GM12891 (cell line): ENCODE measurements around the gene C5orf58.

Experiments used
- POLR2A ChIP-seq: IDR thresholded peaks from 2 replicates; pipeline ENCODE4 v1.6.1; 2011; ENCODE audit warnings: low read depth, low read length, control low read depth
- POLR2AphosphoS5 ChIP-seq: IDR thresholded peaks from 2 replicates; pipeline ENCODE4 v1.6.1; 2011; ENCODE audit warnings: low read depth, low read length, control low read depth
- POU2F2 ChIP-seq: IDR thresholded peaks from 2 replicates; pipeline ENCODE4 v1.6.1; 2011; ENCODE audit warnings: low read depth, mild to moderate bottlenecking, control low read depth, low read length, moderate library complexity
- TAF1 ChIP-seq: IDR thresholded peaks from 2 replicates; pipeline ENCODE4 v1.6.1; 2011; ENCODE audit warnings: low read depth, low read length, control low read depth

DNA sequence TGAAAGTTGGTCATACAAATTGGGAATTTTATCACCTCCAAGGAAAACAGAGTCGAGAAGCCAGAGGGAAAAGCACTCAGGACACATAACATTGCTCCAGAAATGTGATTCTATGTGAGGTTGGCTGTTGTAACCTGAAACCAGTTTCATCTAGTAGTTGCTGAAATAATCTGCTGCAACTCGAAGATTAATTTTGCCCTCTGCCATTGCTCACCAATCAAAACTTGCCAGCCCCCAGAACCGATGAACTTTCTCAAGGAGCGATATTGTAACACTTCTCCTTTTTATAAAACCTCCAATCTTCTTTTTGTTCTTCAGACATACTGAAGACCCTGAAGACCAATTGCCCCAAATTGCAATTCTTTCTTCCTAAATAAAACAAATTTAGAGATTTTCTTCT is 31.1 kb downstream of the C5orf58 start:
- TF ChIP-seq POLR2A (no peak), TAF1 (no peak), POLR2AphosphoS5 (no peak), POU2F2 (no peak)
